Fibroblast of peridontal ligament (primary cell): ENCODE measurements around the gene SBF1.

Experiments
- DNase-seq: peaks from one replicate; pipeline ENCODE4 v3.0.0-alpha.2; 2010; ENCODE audit errors: extremely low read depth

Gene SBF1

DNA sequence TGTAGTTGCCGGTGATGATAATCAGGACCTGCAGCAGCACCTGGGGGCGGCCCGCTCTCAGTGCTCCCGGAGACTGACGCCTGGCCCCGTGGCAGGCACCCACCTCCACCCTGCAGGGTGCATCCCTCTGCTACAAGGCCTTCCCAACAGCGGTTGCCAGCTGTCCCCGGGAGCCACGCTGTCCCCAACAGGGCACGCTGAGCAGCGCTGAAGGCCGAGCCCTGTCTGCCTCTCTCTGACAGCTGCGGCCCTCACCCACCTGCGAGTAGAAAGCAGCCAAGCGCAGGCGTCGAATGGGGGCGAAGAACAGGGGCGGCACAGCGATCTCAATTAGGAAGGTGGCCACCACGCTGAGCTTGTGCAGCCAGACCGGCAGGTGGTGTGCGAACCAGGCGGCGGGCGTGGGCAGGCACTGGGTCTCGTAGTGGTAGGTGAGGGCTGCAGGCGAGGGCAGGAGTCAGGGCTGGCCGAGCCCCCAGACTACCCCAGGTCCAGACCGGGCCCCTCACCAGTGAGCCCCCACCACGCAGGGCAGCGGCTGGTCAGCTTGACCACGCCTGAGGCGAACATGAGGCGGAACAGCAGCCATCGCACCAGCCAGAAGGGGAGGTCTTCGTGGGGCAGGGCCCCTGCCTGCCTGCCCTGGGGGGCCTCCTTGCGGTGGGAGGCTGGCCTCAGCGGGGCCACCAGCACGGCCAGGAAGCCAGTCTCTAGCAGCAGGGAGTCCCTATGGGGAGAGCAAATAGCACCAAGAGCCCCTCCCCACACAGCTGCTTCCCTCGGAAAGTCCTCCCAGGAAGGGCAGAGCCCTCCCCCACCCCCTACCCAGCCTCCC is 31.2 kb upstream of the SBF1 start:
- no peak for DNase-seq

- no peak for DNase-seq
Observed at GRCh38 chr22:50505276-50505775, 30.5 kb upstream of the SBF1 start.

GRCh38 chr22:50504369-50505211 is 29.8 kb upstream of the SBF1 start:
- DNase-seq, result no peak

- DNase-seq, result no peak
Observed at GRCh38 chr22:50503475-50504145, 28.8 kb upstream of the SBF1 start.

DNA sequence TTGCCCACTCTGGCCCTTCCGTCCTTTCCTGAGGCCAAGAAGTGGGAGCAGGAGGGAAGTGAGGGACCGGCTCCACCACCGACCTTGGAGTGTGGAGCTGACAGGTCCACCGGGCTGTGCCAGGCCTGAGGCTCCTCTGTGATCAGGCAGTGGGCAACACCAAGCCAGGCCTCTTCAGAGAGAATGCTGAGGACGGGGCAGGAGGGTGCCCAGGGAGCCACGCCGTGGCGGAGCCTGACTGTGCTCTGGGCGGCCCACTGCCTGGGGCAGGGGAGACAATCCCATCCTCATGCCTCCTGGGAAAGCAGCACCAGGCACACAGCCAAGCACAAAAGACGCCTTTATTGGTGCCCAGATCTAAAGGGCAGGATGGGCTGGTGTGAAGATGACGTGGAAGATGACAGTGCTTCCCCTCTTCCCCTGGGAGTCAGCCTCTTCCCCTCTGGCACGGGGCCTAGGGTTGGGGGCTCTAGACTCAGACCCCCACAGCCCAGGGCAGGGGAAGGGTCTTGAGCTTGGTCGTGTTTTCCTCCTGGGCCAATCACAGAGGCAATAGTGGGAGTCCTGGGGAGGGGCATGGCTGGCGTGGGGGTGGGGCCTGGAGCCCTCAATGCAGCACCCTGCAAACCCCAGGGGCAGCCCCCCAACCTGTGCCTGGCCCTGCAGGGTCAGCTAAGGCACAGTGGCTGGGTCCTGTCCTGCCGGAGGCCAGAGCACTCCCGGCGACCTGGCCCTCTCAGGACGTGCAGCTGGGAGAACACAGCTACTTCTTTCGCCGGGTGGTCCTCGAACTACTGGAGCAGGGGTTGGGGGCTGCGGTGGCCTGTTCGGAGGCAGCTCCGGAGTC is 28.0 kb upstream of the SBF1 start:
- DNase-seq, result no peak

- no peak for DNase-seq
Observed at GRCh38 chr22:50502096-50502495, 27.3 kb upstream of the SBF1 start.

DNA sequence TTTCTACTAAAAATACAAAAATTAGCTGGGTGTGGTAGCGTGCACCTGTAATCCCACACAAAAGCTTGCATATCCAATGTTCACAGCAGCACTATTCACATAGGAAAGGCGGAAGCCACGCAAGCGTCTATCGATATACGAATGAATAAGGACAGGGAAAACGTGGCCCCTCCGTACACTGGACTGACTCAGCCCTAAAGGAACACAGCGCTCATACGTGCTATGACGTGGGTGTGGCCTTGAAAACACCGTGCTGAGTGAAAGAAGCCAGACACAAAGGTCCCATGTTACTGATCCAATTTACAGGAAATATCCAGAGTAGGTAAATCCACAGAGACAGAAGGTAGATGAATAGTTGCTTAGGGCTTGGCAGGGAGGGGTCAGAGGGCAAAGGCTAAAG is 25.6 kb upstream of the SBF1 start:
- DNase-seq, result no peak

- peak; percentile 55 for DNase-seq
Observed at GRCh38 chr22:50498322-50498890, 23.6 kb upstream of the SBF1 start.

DNA sequence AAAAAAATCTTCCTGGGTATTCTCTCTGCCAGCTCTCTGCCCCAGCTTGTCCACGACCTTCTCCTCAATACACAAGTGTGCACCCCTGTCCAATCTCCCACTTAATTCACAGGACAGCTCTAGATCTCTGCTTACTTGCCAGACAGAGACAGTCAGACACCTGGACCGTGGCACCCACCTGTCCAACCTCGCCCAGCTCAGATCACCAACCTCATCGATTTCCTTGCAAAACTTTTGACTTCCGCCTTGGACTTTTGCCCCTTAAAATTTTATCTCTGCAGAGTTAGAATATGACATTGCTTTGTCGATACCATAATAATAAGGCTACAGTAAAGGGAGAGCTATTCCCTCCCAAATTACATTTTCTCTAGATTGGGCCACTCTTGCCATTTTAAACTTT is 22.3 kb upstream of the SBF1 start:
- no peak for DNase-seq

DNA sequence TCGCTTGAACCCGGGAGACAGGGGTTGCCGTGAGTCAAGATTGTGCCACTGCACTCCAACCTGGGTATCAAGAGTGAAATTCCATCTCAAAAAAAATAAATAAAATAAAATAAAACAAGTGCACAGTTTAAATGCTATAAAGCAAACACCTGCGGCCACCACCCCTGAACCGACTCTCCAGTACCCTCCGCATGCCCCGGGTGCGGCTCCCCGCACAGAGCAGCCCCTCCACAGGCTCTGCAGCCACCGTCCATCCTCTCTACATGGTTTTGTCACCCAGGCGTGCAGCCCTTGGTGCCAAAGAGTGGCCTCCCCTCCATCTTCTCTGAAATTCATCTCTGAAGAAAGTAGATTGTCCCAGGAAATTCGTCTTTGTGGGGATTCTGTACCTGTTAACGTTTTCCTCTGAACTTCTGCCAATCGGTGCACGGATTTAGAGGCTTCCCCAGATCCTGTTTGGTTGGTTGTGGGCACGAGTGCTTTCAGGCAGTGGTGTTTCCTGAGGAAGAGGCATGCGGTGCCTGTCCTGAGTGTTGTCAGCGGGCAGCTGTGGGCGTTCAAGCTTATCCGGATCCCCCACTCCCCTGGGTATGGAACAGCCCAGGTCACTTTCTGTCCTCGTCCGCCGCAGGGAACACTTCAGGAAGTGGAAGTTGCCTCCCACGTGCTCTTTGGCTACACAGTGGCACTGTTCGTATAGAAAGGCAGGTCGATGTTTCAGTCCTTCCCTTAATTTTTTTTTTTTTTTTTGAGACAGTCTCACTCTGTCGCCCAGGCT is 15.9 kb upstream of the SBF1 start:
- DNase-seq, result no peak

GRCh38 chr22:50489363-50490243 is 14.8 kb upstream of the SBF1 start:
- DNase-seq, result no peak

GRCh38 chr22:50488886-50489285 is 14.1 kb upstream of the SBF1 start:
- no peak for DNase-seq

DNA sequence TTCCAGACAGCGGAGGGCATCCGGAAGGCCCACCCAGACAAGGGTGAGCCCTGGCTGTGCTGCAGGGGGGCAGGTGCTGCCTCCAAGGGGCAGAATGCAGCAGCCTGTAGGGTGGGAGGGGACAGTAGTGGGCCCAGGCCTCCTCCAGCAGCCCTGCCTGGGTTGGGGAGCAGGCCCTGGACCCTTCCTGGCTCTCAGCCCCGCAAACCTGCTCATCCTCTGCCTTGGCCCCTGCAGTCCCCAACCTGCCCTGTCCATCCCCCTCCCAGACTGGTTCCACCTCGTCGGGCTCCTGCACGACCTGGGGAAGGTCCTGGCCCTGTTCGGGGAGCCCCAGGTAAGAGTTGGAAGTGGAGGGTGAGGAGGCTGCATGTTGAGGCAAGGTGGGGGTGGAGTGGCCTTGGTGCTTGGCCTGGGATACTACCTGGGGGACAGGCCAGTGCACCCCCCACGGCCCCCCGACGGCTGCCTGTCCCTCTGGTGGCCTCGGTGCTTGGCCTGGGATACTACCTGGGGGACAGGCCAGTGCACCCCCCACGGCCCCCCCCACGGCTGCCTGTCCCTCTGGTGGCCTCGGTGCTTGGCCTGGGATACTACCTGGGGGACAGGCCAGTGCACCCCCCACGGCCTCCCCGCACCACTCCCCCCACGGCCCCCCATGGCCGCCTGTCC is 13.3 kb upstream of the SBF1 start:
- DNase-seq, result no peak

DNA sequence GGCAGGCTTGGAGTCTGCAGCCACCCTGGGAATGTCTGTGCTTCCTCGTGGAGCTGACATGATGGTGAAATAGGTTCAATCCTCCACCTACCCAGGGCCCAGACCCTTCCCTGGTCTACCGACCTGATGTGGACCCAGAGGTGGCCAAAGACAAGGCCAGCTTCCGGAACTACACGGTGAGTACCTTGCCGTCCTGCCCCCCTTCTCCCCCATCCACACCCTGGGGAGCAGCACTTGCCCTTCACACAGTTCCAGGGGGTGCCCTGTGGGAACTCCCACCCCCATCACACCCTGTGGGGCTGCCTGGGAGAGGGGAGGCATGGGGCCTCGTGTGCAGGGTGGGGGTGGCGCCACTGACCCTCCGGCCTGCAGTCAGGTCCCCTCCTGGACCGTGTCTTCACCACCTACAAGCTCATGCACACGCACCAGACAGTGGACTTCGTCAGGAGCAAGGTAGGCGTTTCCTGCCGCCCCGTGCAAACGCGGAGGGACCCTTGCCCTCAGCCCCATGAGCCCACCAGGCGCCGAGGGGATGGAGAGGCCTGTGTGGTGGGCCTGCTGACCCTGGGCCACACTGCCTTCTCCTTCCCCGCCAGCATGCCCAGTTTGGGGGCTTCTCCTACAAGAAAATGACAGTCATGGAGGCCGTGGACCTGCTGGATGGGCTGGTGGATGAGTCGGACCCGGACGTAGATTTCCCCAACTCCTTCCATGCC is 12.6 kb upstream of the SBF1 start:
- no peak for DNase-seq

GRCh38 chr22:50486561-50487289 is 11.9 kb upstream of the SBF1 start, which contains the start of gene MIOX:
MIOX (plus strand) TSS chr22:50486859; CDS start chr22:50486898, 39 bp downstream.
- DNase-seq, result no peak

GRCh38 chr22:50485221-50486131 is 10.6 kb upstream of the SBF1 start:
- no peak for DNase-seq
